Calu3 (cell line): ENCODE data around the gene CENPB. TPM values are rescaled to one million over a fixed set of nuclear protein-coding genes. Genes with fewer than 3 reads are reported as not detected.

Experiments
- BruUV-seq: library from RNA; stranded (reverse); fragments of 400-500 nt; replicated peaks from 2 replicates; lab custom pipeline; 2021; lab: Mats Ljungman, UMichigan
- CTCF ChIA-PET: fragments of 300-600 bp; sonication (Branson Sonifier 250); formaldehyde crosslinking; loops from one replicate; lab custom pipeline; 2022; ENCODE audit warnings: antibody characterized with exemption; lab: Charles Lee
- DNase-seq: peaks from one replicate; pipeline ENCODE4 v3.0.0; 2022
- H3K27ac Mint-ChIP-seq: one replicate; pipeline ENCODE4 v1.8.0; 2022; ENCODE audit warnings: mixed read lengths; ENCODE audit not compliant: unreplicated experiment
- H3K27me3 Mint-ChIP-seq: one replicate; pipeline ENCODE4 v1.8.0; 2022; ENCODE audit warnings: mixed read lengths; ENCODE audit not compliant: unreplicated experiment
- H3K36me3 Mint-ChIP-seq: one replicate; pipeline ENCODE4 v1.8.0; 2022; ENCODE audit warnings: mild to moderate bottlenecking, moderate library complexity, mixed read lengths; ENCODE audit not compliant: insufficient read depth, unreplicated experiment
- H3K4me1 Mint-ChIP-seq: one replicate; pipeline ENCODE4 v1.8.0; 2022; ENCODE audit warnings: mild to moderate bottlenecking, low read depth, mixed read lengths; ENCODE audit not compliant: unreplicated experiment
- H3K4me3 Mint-ChIP-seq: one replicate; pipeline ENCODE4 v1.8.0; 2022; ENCODE audit warnings: mild to moderate bottlenecking, low read depth, moderate library complexity, mixed read lengths; ENCODE audit not compliant: unreplicated experiment
- H3K9me3 Mint-ChIP-seq: one replicate; pipeline ENCODE4 v1.8.0; 2022; ENCODE audit warnings: low read depth, mixed read lengths; ENCODE audit not compliant: unreplicated experiment
- CTCF ChIP-seq: fragments of 200-600 bp; IDR thresholded peaks from one replicate; pipeline ENCODE4 v1.8.0; 2022; ENCODE audit warnings: antibody characterized with exemption; ENCODE audit not compliant: unreplicated experiment
- intact Hi-C: fragments of 100-400 bp; cut with micrococcal nuclease; formaldehyde crosslinking; loops from one replicate; pipeline ENCODE4 v1.10.0; 2022; ENCODE audit not compliant: unreplicated experiment
- total RNA-seq: library from RNA; stranded (reverse); gene quantifications from 2 replicates; pipeline ENCODE4 v1.2.3, GENCODE V29; 2022

The CENPB gene
- total RNA-seq, 1 experiment from 2014 or later: 44.9 TPM

- DNase-seq: no peak
- H3K4me3 Mint-ChIP-seq: no peak overlapping the region
- peaks cover 3% of the 10 kb centered on the region for H3K9me3 Mint-ChIP-seq
- H3K27ac Mint-ChIP-seq: no peak overlapping the region
- H3K27me3 Mint-ChIP-seq: peaks cover 76% of the 10 kb centered on the region
- CTCF ChIA-PET: interaction anchor here (0.7 kb wide), 1 partner anchor 15 kb away, joined by 3 read pairs; no protein-coding TSS in a partner anchor
- intact Hi-C loops: no loop called here
- no TSS peak for BruUV-seq
- peaks cover 9% of the 10 kb centered on the region for H3K4me1 Mint-ChIP-seq
- H3K36me3 Mint-ChIP-seq: no peaks in the 10 kb centered on the region
- no peak for TF ChIP-seq CTCF
Measured at GRCh38 chr20:3743251-3743650, 43.3 kb downstream of the CENPB start.

DNA sequence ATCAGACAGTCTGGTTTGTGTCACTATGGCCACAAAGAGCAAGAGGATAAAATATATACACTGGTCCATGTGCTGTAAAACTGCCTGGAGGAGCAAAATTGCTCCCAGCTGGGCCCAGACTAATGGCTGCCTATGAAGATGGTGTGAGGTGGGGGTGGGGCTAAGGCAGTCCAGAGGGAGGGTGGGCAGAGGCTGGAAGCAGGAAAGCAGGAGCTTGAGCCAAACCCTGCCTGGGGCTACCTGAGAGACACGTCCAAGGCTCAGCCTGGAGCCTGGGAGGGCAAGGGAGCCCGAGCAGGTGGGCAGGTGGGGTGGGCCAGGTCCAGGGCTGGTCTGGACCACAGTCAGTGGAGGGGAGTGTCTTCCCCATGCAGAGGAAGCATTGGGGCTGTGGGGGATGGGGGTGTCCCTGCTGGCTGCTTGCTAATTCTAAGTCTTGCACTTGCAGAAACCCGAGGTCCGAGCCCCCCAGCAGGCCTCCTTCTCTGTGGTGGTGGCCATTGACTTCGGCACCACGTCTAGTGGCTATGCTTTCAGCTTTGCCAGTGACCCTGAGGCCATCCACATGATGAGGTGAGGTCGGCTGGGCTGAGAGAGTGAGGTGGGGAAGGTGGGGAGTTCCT, 44.6 kb downstream of the CENPB start:
- no TSS peak for BruUV-seq
- peaks cover 3% of the 10 kb centered on the region for H3K9me3 Mint-ChIP-seq

DNA sequence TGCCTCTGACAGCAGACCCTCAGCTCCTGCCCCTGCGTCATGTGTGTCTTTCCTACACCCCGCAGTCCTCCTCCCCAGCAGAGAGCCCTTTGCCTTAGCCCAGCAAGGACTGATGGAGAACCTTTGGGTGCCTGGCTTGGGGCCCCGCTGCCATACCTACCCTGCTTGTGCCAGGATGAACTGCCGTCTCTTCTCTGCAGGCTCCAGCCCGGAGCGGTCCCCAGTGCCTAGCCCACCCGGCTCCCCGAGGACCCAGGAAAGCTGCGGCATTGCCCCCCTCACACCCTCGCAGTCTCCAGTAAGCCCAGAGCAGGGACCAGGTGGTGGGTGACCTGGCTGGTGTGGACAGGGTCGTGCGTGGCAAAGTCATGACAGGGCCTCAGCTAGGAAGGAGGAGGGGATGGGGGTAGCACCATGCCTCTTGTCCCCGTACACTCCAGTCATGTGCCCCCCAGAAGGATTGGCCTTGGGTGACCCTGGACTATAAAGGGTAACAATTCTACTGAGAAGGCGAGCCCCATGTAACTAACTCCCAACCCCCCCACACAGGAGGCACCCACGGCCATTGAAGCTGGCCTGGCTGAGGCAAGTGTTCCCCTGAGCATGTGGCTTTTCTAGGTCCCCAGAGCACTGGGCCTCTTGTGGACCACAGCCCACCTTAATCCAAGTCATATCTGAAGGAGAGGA, 45.8 kb downstream of the CENPB start:
- H3K4me3 Mint-ChIP-seq: no peak overlapping the region
- H3K4me1 Mint-ChIP-seq: peaks cover 9% of the 10 kb centered on the region
- no peak for DNase-seq
- no peak for TF ChIP-seq CTCF
- peaks cover 3% of the 10 kb centered on the region for H3K9me3 Mint-ChIP-seq
- intact Hi-C loops: no loop called here
- CTCF ChIA-PET: interaction anchor here (0.7 kb wide), 1 partner anchor 19 kb away, joined by 3 read pairs; no protein-coding TSS in a partner anchor
- H3K27me3 Mint-ChIP-seq: peaks cover 67% of the 10 kb centered on the region
- no TSS peak for BruUV-seq
- H3K36me3 Mint-ChIP-seq: no peaks in the 10 kb centered on the region
- H3K27ac Mint-ChIP-seq: no peak overlapping the region

More for the DNA sequence above, 44.6 kb downstream of the CENPB start:
- CTCF ChIA-PET: interaction anchor here (0.7 kb wide), 1 partner anchor 18 kb away, joined by 3 read pairs; no protein-coding TSS in a partner anchor
- Mint-ChIP-seq H3K27me3 (peaks cover 75% of the 10 kb centered on the region), H3K27ac (no peak overlapping the region), H3K36me3 (no peaks in the 10 kb centered on the region), H3K4me1 (peaks cover 9% of the 10 kb centered on the region), H3K4me3 (no peak overlapping the region)
- DNase-seq: no peak
- intact Hi-C loops: no loop called here
- no peak for TF ChIP-seq CTCF

- CTCF ChIA-PET: no interaction called here
- Mint-ChIP-seq H3K4me3 (no peak overlapping the region), H3K27ac (no peak overlapping the region), H3K4me1 (peaks cover 9% of the 10 kb centered on the region), H3K9me3 (peaks cover 3% of the 10 kb centered on the region), H3K27me3 (peaks cover 59% of the 10 kb centered on the region), H3K36me3 (no peaks in the 10 kb centered on the region)
- no TSS peak for BruUV-seq
- DNase-seq: no peak
- no peak for TF ChIP-seq CTCF
- intact Hi-C loops: no loop called here
Measured at GRCh38 chr20:3739926-3740451, 46.6 kb downstream of the CENPB start.
